ENCODE data around the gene DNAH2. TPM values are rescaled to one million over a fixed set of nuclear protein-coding genes. Genes with fewer than 3 reads are reported as not detected.

DNAH2 gene
- polyA plus RNA-seq, 12 donors, result 2.3 to 13.6 (median 3.8) TPM; not detected in 1

DNA sequence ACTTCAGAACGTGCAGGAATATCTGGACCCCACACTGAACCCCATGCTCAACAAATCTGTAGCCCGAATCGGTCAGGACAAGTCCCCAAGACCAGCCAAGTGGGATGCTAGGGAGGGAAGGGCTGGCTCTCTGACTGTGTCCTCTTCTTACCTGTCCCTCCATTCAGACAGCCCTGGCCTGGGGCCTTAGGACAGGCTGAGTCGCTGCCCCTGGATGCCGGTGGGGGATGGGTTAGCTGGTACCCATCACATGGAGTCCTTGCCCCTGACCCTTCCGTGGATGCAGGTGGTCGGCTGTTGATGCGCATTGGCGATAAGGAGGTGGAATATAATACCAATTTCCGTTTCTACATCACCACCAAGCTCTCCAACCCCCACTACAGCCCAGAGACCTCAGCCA, 100.5 kb downstream of the DNAH2 start:
- DNase-seq, result no peak

DNA sequence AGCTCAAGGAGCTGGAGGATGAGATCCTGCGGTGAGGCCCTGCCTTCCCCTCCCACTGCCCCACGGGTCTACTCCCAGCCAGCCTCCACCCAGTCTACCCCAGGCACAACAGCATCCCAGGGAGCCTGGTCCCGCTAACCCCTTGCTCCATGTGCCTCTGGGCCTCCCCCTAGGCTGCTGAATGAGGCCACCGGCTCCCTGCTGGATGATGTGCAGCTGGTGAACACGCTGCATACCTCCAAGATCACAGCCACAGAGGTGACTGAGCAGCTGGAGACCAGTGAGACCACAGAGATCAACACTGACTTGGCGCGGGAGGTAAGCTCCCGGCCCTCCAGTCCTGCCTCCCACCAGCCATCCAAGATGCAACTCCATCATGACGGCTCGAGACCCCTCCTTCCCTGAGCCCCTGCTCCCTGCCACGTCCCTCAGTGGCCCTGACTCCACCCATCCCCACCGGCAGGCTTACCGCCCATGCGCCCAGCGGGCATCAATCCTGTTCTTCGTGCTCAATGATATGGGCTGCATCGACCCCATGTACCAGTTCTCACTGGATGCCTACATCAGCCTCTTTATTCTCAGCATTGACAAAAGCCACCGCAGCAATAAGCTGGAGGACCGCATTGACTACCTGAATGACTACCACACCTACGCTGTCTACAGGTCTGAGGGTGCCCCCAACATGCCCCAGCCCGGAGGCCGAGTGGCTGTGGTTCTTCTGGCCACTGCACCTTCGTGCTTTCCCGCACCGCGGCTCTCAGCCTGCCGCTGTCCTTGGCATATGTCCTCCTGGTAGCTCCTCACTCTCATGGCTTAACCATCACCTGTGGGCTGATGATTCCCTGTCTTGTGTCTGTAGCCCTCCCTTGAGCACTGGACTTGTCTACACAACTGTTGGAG, 101.5 kb downstream of the DNAH2 start:
- no peak for DNase-seq

DNA sequence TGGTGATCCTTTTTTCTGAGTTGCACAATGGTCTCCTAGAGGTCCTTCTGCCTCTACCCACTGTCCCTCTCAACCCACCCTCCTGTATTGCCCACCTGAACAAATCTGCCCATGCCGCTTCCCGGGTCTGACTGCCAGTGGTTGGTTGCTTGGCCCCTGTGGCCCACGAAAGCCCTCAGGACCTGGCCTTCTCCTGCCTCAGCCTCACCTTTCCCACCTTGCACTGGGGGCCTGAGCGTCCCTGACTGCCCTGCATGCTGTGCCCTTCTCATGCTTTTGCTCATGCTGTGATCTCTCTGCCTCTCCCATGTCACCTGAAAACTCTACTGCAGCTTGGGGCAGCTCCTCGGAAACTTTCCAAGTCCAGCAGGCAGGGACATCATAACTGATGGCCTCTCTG, 102.7 kb downstream of the DNAH2 start:
- DNase-seq, result no peak

DNA sequence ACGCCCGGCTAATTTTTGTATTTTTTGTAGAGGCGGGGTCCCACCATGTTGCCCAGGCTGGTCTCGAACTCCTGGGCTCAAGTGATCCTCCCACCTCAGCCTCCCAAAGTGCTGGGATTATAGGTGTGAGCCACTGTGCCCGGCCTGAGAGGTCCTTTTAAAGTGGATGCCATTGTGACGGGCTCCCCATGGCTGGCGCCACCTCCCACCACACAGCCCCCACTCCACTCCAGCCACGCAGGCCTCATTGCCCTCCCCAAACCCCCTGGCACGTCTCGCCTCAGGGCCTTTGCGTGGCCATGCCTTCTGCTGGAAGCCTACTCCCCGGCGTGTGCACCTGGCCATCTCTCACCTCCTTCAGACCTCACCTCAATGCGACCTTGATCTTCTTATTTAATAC, 104.6 kb downstream of the DNAH2 start:
- no peak for DNase-seq

DNA sequence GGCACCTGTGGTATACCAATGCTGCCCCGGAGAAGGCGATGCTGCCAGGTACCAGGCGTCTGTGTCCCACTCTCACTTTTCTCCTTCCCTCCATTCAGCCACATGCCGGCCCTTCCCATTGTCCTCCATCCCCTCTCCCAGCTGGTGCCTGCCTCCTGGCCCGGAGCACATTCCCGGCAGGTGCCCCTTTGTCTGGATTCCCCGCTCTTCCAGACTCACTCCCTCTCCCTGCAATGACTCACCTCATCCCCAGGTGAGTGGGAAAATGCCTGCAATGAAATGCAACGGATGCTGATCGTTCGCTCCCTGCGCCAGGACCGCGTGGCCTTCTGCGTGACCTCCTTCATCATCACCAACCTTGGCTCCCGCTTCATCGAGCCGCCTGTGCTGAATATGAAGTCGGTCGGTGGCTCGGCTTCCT, 106.0 kb downstream of the DNAH2 start:
- DNase-seq, result no peak

DNA sequence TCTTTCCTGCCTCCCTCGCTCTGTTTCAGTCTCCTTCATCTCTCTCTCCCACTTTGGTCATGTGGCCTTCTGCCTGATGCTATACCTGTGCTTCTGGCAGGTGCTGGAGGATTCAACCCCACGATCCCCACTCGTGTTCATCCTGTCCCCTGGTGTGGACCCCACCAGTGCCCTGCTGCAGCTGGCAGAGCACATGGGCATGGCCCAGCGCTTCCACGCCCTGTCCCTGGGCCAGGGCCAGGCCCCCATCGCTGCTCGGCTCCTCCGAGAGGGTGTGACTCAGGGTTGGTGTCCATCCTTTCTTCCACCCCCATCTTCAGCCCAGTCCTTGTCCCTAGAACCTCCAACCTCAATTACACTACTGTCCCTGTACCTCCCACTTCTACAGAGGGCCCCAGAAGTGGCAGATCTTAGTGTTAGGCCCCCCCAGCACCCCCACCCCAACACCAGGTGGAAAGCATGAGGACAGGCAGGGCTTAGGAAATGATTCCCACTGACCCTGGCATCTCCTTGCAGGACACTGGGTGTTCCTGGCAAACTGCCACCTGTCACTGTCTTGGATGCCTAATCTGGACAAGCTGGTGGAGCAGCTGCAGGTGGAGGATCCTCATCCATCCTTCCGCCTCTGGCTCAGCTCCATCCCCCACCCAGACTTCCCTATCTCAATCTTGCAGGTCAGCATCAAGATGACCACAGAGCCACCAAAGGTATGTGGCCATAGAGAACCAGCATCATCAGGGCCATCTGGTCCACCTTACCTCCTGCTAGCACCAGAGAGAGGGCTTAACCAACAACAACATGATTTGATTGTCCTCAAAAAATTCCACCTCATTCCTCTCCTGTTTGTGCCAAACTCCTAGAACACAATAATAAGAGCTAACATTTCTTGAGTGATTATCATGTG, 106.7 kb downstream of the DNAH2 start:
- no peak for DNase-seq

DNA sequence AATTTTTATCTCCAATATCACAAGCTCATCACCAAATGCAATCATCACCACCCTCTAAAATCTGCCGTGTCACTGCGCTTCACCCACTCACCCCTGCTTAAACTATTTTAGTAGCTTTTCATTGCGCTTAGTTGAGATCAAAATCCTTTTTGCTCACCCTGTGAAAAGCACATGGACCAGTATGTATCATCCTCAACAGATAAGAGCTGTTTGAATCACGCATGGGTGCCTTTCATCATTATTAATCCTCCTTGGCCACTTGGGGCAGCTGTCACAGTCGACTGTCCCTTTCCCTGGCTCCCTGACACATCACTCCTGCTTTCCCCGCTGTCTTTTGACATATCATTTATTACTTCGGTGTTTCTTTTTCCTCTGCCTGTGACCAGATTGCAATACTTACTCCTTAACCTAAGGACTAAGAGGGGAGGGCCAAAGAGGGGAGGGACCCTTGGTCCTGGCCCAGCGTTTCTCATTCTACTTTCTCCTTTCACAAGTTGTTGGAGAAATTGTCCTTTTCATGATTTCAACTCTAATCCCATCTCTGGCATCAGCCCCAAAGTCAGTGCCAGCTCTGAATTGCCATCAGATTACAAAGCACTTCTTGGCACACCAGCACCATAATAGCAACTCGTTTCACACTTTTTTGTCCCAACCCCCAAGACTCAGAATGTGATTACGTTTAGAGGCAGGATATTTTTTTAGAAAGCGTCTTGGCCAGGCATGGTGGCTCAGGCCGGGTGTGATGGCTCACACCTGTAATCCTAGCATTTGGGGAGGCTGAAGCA, 107.9 kb downstream of the DNAH2 start:
- no peak for DNase-seq

DNA sequence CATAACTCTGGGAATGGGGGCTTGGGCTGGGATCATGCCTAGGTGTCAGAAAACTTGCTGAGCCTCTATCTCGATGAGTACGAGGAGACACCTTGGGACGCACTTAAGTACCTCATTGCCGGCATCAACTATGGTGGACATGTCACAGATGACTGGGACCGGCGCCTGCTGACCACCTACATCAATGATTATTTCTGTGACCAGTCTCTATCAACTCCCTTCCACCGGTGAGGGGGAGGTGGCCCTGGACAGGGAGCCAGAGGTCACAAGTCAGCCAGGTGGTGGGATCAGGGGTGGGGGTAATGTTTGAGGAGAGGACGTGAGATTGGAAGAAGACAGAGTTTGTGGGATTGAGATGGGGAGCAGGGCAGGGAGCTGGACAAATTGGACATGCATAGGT, 113.1 kb downstream of the DNAH2 start:
- no peak for DNase-seq

DNA sequence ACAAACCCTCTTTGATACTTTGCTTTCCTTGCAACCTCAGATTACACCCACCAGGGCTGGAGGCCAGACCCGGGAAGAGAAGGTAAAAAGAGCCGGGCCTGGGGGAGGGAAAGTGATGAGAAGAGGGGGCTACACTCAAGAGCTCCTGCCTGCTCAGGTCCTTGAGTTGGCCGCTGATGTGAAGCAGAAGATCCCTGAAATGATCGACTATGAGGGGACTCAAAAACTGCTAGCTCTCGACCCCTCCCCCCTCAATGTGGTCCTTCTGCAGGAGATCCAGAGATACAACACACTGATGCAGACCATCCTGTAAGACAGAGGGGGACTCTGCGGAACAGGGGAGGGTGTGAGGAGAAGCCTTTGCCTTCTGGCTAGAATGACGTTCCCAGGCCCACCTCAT, 113.7 kb downstream of the DNAH2 start:
- DNase-seq, result no peak

DNA sequence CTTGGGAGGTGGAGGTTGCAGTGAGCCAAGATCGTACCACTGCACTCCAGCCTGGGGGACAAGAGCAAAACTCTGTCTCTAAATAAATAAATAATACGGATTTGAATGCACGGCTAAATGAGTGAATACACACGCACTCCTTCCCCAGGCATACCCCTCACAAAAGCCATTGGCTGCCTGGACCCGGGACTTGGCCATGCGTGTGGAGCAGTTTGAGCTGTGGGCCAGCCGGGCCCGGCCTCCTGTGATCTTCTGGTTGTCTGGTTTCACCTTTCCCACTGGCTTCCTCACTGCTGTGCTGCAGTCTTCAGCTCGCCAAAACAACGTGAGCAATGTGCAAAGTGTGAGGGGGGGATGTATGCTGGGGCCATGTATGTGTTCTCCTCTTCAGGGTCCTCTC, 114.9 kb downstream of the DNAH2 start:
- DNase-seq, result no peak

DNA sequence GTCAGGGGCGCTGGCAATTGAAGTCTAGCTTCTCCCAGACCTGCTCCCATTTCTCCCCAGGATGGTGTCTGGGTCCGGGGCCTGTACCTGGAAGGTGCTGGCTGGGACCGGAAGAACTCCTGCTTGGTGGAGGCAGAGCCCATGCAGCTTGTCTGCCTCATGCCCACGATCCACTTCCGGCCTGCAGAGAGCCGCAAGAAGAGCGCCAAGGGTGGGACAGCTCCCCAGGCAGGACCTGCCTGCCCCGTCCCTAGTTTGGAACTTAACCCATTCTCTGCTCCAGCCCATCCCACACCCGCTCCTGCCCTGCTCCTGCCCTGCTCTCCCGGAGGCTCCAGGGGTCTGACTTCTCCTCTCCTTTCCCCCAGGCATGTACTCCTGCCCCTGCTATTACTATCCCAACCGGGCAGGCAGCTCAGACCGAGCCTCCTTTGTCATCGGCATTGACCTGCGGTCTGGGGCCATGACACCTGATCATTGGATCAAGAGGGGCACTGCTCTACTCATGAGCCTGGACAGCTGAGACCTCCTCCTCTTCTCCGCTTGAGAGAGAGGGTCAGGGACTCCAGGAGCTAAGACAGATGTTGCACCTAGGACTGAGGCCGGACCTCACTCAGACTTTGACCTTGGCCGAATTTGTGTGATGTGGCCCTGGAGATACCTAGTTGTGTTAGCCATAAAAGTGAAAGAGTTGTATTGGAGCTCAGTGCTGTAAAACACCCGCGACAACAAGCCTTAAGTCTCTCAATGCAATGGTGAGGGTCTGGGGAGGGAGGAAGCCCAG, 115.7 kb downstream of the DNAH2 start:
- DNase-seq, result no peak

DNA sequence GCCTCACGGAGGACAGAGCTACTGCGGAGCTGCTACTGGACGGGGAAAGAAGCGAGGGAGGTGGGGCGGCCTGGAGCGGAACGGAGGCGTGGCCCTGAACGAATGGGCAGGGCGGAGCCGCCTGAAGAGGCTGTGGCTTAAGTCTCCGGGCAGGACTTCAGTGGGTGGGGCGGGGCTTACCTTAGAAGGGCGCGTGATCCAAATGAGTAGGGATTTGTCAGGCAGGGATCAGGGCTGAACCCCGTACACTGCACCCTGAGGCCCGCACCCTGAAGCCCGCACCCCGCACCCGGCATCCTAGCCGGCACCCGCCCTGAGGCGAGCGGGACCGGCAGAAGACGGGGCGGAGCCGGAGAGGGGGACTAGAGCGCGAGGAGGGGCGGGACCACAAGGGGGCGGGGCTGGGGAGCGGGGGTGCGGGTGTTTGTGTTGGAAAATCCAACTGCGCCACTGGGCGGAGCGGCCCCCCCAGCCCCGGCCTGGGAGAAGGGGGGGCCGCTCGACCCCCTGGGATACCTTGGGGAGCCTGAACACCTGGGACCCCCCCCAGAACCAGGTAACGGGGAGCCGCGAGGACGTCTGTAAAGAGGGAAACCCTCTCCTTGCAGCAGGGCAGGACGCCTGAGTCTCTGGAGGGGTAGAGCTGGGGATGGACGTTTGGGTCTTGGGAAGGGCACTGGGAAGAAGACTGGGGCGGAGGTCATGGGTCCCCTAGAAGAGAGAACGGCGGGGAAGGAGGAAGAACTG, 116.4 kb downstream of the DNAH2 start, which contains the start of gene KDM6B:
Gene KDM6B (plus strand): TSS at position 423 of the 747 bp plus-strand sequence. CDS start 11,338 bp downstream, outside the sequence.
- DNase-seq, result peak; percentile 90

DNA sequence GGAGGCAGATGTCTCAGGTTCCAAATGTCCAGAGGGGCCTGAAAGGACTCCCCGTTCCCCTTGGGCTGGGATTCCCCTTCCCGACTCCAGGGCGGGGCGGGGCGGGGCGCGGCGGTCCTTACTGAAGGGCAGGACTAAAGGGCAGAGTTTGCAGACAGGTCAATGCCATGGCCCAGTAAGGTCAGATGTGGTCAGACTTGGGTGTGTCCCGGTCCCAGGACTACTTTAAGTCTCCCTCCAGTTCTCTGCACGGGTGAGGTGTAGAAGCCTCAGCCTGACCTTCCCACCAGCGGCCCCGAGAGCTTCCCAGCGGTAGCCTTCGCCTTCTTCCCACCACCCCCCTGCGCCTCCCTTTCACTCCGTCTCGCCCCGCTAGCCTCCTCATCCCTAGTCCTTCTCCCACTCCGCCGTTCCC, 117.0 kb downstream of the DNAH2 start:
- DNase-seq, result no peak

DNA sequence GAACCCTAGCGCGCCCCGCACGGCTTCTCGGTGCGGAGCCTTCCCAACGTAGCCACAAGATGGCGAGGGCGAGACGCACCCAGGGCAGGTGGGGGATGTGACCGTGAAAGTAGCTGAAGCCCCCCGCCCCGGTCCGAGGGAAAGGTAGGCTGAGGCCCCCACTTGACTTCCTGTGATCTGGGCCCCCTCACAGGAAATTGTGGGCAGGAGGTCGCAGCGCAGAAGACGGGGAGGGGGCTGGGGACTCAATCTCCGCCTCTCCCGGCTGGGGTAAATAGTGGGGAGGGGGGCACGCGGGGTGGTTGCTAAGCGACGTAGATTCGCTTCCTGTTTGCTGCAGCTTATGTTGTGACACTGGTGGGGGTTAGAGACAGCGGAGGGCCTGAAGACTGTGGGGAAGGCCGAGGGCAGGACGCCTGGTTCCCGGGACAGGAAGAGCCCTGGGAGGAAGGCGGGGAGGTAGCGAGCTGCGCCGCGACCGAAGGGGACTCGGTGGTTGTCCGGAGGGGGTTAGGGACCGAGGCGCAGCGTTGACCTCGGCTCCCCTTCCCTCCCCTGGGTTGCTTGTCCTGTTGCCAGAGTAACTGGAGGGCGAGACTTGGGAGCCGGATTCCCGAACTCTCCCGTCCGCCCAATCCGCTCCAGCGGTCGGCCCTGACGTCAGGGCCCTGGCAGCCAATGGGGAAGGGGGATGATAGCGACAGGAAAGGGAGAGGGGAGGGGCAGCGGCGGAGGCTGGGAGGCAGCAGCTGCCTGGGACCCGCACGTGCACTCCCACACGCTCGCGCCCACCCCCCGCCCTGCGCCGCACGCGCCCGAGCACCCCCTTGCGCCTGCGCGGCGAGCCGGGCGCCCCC, 117.6 kb downstream of the DNAH2 start:
- DNase-seq, result peak; percentile 99

DNA sequence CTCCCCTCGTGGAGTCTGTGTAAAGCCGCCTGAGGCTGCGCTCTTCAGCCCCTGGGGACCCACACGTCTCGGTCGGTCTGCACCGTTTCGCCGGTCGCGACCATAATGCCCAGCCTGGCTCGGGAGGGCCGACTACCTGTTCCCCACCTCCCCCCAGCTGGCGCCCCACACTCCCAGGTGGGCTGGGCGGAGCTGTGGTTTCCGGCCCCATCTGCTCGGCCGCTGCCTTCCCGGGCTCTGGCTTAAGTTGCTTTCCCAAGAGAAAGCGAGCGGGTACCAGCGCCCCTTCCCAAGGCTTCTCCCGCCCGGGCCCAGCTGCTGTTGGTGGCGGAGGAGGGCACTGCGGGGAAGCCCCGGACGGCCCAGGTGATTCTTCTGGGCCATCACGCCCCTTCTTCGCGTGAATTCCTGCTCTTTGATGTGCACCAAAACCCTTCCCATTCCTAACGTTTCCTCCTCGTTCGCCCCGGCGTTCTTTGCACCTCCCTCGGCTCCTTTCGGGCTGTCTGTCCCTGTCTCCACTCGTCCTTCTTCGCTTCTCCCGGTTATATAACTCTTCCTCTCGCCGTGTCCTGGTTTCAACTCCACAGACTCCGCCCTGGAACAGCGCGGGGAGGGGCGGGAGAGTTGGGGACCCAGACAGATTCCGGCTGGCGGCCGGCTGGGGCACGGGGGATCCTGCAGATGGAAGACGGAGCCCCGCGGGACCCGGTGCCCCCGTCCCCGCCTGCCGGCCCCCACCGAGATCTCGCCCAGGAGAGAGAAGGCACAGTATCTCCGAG, 118.5 kb downstream of the DNAH2 start:
- DNase-seq, result peak; percentile 76

DNA sequence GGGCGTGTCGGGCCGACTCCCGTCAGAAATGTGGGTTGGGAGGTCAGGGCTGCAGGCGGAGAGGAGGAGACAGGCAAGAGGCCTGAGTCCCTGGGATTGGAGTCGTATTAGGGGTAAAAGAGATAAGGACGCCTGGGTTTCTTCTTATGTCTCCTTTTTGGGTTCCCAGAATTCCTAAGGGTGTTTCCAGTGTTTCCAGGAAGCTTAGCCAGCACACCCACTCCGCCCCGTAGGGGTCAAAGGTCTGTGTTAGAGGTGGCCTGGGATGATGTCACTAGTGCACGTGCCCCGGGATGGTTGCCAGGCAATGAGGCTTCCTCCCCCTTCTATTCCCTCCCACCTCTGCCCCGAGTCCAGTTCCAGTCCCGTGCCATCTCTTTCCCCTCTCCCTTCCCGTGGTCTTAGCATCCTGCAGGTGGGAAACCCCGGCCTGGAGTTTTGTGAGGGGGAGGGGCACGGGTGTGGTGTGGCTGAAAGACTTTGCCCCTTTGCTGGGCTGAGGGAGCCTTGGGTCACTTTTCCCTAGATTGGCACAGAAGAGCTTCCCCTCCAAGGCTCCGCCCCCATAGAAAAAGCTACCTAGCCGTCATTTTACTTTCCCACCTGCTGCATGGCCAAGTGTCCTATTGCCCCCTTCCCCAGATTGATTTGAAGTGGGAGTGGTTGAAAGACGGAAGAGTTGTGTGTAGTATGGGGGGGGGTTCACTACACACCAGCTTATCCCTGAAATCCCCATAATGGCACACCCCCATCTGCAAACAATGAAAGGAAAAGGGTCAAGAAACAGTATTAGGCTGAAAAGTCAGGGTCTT, 119.3 kb downstream of the DNAH2 start:
- DNase-seq, result peak; percentile 87

DNA sequence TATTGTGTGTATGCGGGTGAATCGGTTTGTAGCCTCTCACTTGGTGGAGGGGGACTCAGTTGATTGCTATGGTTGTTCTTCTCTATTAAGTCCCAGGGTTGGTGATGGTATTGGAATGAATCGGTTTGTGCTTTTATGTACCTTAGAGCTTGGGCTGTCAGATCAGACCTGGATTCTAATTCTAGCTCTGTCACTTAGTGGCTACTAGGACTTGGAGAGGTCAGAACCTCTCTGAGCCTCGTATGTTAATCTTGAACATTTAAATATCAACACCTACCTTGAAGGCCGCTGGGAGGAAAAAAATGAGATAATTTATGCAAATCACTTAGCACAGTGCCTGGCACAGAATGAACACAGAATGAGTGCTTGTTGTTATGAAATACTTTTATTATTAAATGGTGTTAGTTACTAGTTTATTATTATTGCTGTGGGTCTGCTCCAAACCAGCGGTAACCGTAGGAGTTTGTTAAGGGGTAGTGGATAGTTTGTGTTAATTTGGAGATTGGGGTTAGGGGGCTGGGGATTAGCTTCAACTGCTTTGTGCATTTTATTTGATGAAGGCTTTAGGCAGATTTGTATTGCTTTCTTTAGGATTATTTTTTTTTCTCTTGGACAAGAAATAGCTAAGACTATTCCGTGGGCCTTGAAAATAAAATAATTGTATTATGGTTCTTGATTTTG, 120.0 kb downstream of the DNAH2 start:
- DNase-seq, result no peak
